ENCODE results near the gene CDC42EP5.

The CDC42EP5 gene

GRCh38 chr19:54415208-54415900, 57.7 kb downstream of the CDC42EP5 start, which contains the start of gene TTYH1:
TTYH1 (plus strand) TSS chr19:54415464; CDS start chr19:54415553, 89 bp downstream.
- no peaks in the 10 kb centered on the region for H3K36me3 Mint-ChIP-seq
- peaks cover 6% of the 10 kb centered on the region for H3K9me3 Mint-ChIP-seq
- no peak within 1 kb of the TSS for H3K27ac Mint-ChIP-seq
- peaks cover 15% of the 10 kb centered on the region for H3K4me1 Mint-ChIP-seq
- H3K4me3 Mint-ChIP-seq, result no peak within 1 kb of the TSS
- DNase-seq, result peak; percentile 53
- CTCF ChIA-PET, result interaction anchor here (1.0 to 1.4 kb wide), 3 partner anchors 13 to 64 kb away, joined by 3 to 4 read pairs (median 3); no protein-coding TSS in a partner anchor
- H3K27me3 Mint-ChIP-seq, result peaks cover 65% of the 10 kb centered on the region

Measured in activated naive CD4-positive, alpha-beta T cell treated with anti-CD3 and anti-CD28 coated beads, Interleukin-2, amount 10 ng/mL, durations not matched to agents 7 days and 5 days (primary cell).